GM12864 (cell line): ENCODE measurements around the gene HOXC9.

Source experiments
- DNase-seq: peaks from one replicate; pipeline ENCODE4 v3.0.0-alpha.2; 2011; ENCODE audit warnings: low read depth
- H3K4me3 ChIP-seq: 2 replicates; pipeline ENCODE4 v1.5.1; 2011; ENCODE audit warnings: mild to moderate bottlenecking, low read depth, low read length, control low read depth
- CTCF ChIP-seq: IDR thresholded peaks from 2 replicates; pipeline ENCODE4 v1.5.1; 2011; ENCODE audit warnings: low read depth, mild to moderate bottlenecking, moderate library complexity, low read length, control low read depth, inconsistent platforms; ENCODE audit errors: missing control alignments

Gene HOXC9

GRCh38 chr12:53991077-53991460 lies 8.9 kb upstream of the HOXC9 start:
- no peak overlapping the region for H3K4me3 ChIP-seq

DNA sequence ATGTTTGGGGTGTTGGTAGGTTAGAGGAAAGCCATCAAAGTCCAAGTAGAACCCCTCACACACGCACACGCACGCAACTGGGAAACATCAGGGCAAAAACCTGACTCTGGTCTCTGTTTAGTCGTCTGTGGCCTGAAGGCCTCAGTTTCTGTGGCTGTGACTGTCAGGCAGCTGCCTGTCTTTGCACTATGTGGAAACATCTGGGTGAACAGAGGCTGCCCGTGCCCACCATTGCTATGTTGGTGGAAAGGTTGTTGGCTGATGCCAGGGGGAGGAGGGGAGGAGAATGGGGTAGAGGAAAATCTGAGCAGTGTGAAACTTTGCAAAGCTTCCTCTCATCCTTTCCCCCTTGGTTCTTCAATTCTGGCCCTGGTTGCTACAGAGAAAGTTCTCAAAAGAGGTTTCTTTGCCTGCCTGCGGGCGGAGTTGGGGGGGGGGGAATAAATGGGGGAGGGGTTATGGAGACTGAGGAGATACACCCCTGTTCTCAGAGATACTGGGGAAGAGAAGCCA lies 7.5 kb upstream of the HOXC9 start:
- no peak for DNase-seq

More at GRCh38 chr12:53991077-53991460, 8.9 kb upstream of the HOXC9 start:
- DNase-seq = no peak
- no peak for TF ChIP-seq CTCF

DNA sequence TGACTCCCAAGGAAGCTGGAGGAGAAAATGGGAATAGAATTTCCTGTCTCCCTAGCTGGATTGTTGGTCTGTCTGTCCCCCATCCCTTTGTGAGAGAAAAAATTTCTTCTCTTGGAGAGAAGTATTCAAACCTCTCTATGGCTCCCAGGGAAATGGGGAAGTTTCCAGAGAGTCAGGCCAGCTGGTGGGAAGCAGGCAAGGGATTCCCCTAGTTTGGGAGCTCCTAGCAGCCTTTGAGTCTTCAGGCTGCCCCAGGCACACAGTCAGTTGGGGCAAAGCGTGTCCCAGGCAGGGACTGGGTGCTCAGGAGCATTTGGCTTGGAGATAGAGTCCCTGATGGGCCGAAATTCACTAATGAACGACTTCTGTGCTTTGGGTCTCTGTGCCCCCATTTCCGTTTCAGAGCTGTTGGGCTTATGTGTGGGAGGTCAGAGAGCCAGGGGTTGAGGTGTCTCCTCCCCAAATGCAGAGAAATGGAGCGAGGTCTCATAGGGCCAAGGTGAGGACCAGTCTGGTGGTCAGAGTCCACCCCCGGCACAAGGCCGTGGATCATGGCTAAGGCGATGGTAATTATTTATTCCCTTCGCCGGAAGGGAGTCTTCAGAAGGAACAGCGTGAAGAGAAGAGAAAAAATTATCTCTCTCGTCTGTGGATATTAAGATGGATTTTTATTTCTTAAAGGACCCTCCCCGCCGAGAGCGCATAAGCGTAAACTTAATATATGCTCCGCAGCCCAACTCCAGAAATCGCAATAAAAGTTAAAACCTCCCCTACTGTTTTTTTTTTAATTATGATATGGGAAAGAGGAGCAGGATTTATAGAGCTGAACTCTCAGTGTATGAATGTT lies 6.6 kb upstream of the HOXC9 start:
- no peak for DNase-seq
- H3K4me3 ChIP-seq = no peak overlapping the region
- TF ChIP-seq CTCF = no peak

More for the DNA sequence above, 7.5 kb upstream of the HOXC9 start:
- TF ChIP-seq CTCF = no peak
- no peak overlapping the region for H3K4me3 ChIP-seq

DNA sequence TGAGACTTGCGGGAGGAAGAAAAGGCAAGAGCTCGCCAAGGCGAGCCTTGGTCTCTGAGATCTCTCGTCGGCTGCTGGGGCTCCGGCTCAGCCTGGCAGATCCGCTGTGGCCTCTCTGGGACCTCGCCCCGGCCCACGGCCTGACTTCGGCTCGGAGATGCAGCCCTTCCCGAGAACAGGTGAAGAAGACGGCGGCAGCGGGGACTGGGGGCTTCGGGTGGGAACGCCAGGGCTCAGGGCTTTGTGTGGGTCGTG lies 6.0 kb upstream of the HOXC9 start:
- no peak for DNase-seq
- TF ChIP-seq CTCF = no peak
- H3K4me3 ChIP-seq = no peak overlapping the region

- H3K4me3 ChIP-seq = no peak overlapping the region
- TF ChIP-seq CTCF = no peak
- DNase-seq = no peak
Observed at GRCh38 chr12:53994264-53995001, 5.5 kb upstream of the HOXC9 start.

- TF ChIP-seq CTCF = no peak
- DNase-seq = no peak
- H3K4me3 ChIP-seq = no peak overlapping the region; the same call in 1 of the 2 replicates
Observed at GRCh38 chr12:53995002-53995377, 5.0 kb upstream of the HOXC9 start.
